Naive B cell (primary cell): ENCODE measurements around the gene BIRC5. TPM values are rescaled to one million over a fixed set of nuclear protein-coding genes. Genes with fewer than 3 reads are reported as not detected.

Experiments used
- ATAC-seq, 2 donors: fragments of 150-1000 bp; cut with Tn5 transposase; 2 replicates each; pipeline ENCODE4 v1.10.0; 2021; ENCODE audit warnings: low read depth in 2 of 2, mild to moderate bottlenecking in 2 of 2, moderate library complexity in 2 of 2
- DNase-seq: peaks from one replicate; pipeline ENCODE4 v3.0.0; 2022
- H3K27ac Mint-ChIP-seq, 6 donors: one replicate each; pipeline ENCODE4 v1.8.0; 2020 to 2022; ENCODE audit warnings: mild to moderate bottlenecking in 6 of 6, mixed read lengths in 6 of 6, moderate library complexity in 5 of 6, inconsistent platforms in 2 of 6
- H3K27me3 Mint-ChIP-seq, 3 donors: one replicate each; pipeline ENCODE4 v1.8.0; 2021 to 2022; ENCODE audit warnings: mixed read lengths in 3 of 3, mild to moderate bottlenecking in 1 of 3
- H3K36me3 Mint-ChIP-seq, 2 donors: one replicate each; pipeline ENCODE4 v1.8.0; 2020 to 2022; ENCODE audit warnings: mixed read lengths in 2 of 2, inconsistent platforms in 1 of 2, mild to moderate bottlenecking in 1 of 2
- H3K4me1 Mint-ChIP-seq, 3 donors: one replicate each; pipeline ENCODE4 v1.8.0; 2020 to 2022; ENCODE audit warnings: mixed read lengths in 3 of 3, inconsistent platforms in 1 of 3, mild to moderate bottlenecking in 1 of 3, moderate library complexity in 1 of 3
- H3K4me3 Mint-ChIP-seq, 8 donors: one replicate each; pipeline ENCODE4 v1.8.0; 2020 to 2022; ENCODE audit warnings: mild to moderate bottlenecking in 8 of 8, mixed read lengths in 8 of 8, moderate library complexity in 8 of 8, inconsistent platforms in 2 of 8
- H3K9me3 Mint-ChIP-seq, 7 donors: one replicate each; pipeline ENCODE4 v1.8.0; 2020 to 2022; ENCODE audit warnings: mixed read lengths in 7 of 7, mild to moderate bottlenecking in 5 of 7, inconsistent platforms in 2 of 7, moderate library complexity in 1 of 7
- polyA plus RNA-seq, 6 donors: library from polyadenylated mRNA; unstranded; fragments of 300-500 nt; fragmentation: Illumina TruSeq; gene quantifications; one replicate each; pipeline ENCODE4 v1.2.3, GENCODE V29; 2021; ENCODE audit warnings: low read depth in 6 of 6

BIRC5 gene
- polyA plus RNA-seq, 6 donors from 2014 or later = not detected

GRCh38 chr17:78223765-78224164 is 9.7 kb downstream of the BIRC5 start:
- H3K9me3 Mint-ChIP-seq = no peaks in the 10 kb centered on the region
- peaks cover 8 to 22% (median 15%) of the 10 kb centered on the region in 3 donors for H3K27me3 Mint-ChIP-seq
- peak overlapping the region in 1 of 6 donors; percentile 82 for H3K27ac Mint-ChIP-seq
- H3K4me1 Mint-ChIP-seq = peaks cover 0 to 5% (median 0%) of the 10 kb centered on the region in 3 donors
- no peaks in the 10 kb centered on the region for H3K36me3 Mint-ChIP-seq
- no peak for ATAC-seq
- DNase-seq = no peak
- H3K4me3 Mint-ChIP-seq = no peak overlapping the region

- DNase-seq (no peak), ATAC-seq (no peak)
- peaks cover 0 to 5% (median 0%) of the 10 kb centered on the region in 3 donors for H3K4me1 Mint-ChIP-seq
- no peaks in the 10 kb centered on the region for H3K9me3 Mint-ChIP-seq
- no peak overlapping the region for H3K27ac Mint-ChIP-seq
- no peaks in the 10 kb centered on the region for H3K36me3 Mint-ChIP-seq
- H3K4me3 Mint-ChIP-seq = no peak overlapping the region
- peaks cover 8 to 29% (median 15%) of the 10 kb centered on the region in 3 donors for H3K27me3 Mint-ChIP-seq
These were observed 10.4 kb downstream of the BIRC5 start for GRCh38 chr17:78224231-78225087.

- H3K36me3 Mint-ChIP-seq = no peaks in the 10 kb centered on the region
- ATAC-seq = no peak
- no peak overlapping the region for H3K4me3 Mint-ChIP-seq
- H3K4me1 Mint-ChIP-seq = peaks cover 0 to 5% (median 0%) of the 10 kb centered on the region in 3 donors
- no peaks in the 10 kb centered on the region for H3K9me3 Mint-ChIP-seq
- DNase-seq = no peak
- H3K27me3 Mint-ChIP-seq = peaks cover 8 to 37% (median 15%) of the 10 kb centered on the region in 3 donors
- H3K27ac Mint-ChIP-seq = no peak overlapping the region
These were observed 11.2 kb downstream of the BIRC5 start for GRCh38 chr17:78225088-78225865.

DNA sequence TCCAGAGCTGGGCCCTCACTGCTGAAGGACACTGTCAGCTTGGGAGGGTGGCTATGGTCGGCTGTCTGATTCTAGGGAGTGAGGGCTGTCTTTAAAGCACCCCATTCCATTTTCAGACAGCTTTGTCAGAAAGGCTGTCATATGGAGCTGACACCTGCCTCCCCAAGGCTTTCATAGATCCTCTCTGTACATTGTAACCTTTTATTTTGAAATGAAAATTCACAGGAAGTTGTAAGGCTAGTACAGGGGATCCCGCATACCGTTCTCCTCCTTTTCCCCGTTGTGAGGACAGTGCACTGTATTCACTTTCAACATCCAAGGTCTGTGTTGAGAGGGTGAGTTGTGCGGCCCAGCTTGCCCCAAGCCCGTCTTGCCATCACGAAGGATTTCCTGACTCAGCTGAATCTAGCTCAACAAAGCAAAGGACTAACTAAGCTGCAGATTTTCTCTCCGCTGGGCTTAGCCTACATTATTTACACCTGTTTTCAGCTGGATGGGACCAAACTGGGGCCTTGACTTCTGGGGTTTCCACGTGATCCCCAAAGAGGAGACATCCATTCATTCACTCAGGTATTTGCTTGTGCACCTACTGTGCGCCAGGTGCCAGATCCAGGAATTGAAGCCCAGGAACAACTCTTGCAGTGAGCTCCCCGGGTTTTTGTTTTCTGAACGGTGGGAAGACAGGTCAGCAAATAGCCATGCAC is 12.2 kb downstream of the BIRC5 start:
- H3K27me3 Mint-ChIP-seq = peaks cover 16 to 46% (median 22%) of the 10 kb centered on the region in 3 donors
- ATAC-seq (no peak), DNase-seq (no peak)
- peaks cover 0 to 10% (median 1%) of the 10 kb centered on the region in 3 donors for H3K4me1 Mint-ChIP-seq
- H3K4me3 Mint-ChIP-seq = no peak overlapping the region
- no peaks in the 10 kb centered on the region for H3K36me3 Mint-ChIP-seq
- no peaks in the 10 kb centered on the region for H3K9me3 Mint-ChIP-seq
- no peak overlapping the region for H3K27ac Mint-ChIP-seq

DNA sequence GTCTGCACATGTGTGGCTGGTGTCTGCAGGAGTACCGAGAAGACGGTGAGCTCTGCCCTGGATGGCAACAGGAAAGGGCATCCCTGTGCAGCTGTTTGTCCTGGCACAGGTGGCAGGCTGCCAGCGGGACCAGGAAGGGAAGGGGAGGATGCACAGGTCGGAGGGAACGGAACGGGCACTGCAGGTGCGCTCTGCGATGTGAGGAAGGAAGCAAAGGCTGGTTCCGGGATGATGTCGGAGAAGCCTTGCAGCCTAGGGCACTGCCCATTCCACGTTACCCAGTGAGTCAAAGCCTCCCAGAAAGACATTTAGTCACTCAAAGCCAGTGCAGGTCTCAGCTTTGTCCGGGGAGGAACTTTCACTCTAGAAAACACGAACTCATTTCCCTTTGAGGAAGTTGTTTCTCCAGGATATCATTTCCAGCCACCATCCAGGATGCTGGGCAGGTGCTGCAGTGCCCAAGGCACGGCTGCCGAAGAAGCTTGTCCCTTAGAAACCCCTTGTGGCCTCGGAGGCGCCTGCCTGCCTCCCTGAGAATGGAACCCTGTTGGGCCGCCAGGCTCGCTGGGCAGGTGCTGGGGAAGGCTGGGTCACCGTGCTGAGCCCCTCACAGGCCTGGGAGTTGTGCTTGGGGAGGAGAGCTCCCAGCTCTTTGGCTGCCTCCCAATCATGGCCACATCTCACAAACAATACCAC is 12.9 kb downstream of the BIRC5 start:
- H3K9me3 Mint-ChIP-seq = no peaks in the 10 kb centered on the region
- H3K36me3 Mint-ChIP-seq = no peaks in the 10 kb centered on the region
- no peak for ATAC-seq
- H3K27me3 Mint-ChIP-seq = peaks cover 21 to 52% (median 22%) of the 10 kb centered on the region in 3 donors
- H3K27ac Mint-ChIP-seq = no peak overlapping the region
- no peak for DNase-seq
- H3K4me3 Mint-ChIP-seq = no peak overlapping the region
- H3K4me1 Mint-ChIP-seq = peaks cover 0 to 10% (median 7%) of the 10 kb centered on the region in 3 donors

- no peaks in the 10 kb centered on the region for H3K9me3 Mint-ChIP-seq
- H3K4me3 Mint-ChIP-seq = no peak overlapping the region
- DNase-seq (no peak), ATAC-seq (no peak)
- peak overlapping the region in 1 of 6 donors; percentile 65 for H3K27ac Mint-ChIP-seq
- H3K4me1 Mint-ChIP-seq = peaks cover 4 to 13% (median 13%) of the 10 kb centered on the region in 3 donors
- H3K27me3 Mint-ChIP-seq = peaks cover 22 to 58% (median 27%) of the 10 kb centered on the region in 3 donors
- no peaks in the 10 kb centered on the region for H3K36me3 Mint-ChIP-seq
These were observed 13.4 kb downstream of the BIRC5 start for GRCh38 chr17:78227455-78227916.

DNA sequence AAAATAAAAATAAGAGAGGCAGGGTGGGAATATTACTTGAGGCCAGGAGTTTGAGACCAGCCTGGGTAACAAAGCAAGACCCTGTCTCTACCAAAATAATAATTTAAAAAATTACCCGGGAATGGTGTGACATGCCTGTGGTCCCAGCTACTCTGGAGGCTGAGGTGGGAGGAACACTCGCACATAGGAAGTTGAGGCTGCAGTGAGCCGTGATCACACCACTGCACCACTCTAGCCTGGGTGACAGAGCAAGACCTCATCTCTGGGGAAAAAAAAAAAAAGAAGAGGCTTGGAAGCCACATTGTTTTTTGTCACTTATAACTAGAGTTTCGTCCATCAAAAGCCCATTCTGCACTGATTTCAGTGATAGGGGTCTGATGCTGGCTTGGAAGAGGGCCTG is 14.1 kb downstream of the BIRC5 start:
- H3K27me3 Mint-ChIP-seq = peaks cover 29 to 65% (median 34%) of the 10 kb centered on the region in 3 donors
- ATAC-seq (no peak), DNase-seq (no peak)
- peaks cover 4 to 18% (median 16%) of the 10 kb centered on the region in 3 donors for H3K4me1 Mint-ChIP-seq
- H3K36me3 Mint-ChIP-seq = no peaks in the 10 kb centered on the region
- H3K4me3 Mint-ChIP-seq = no peak overlapping the region
- no peaks in the 10 kb centered on the region for H3K9me3 Mint-ChIP-seq
- no peak overlapping the region for H3K27ac Mint-ChIP-seq

- Mint-ChIP-seq H3K27ac (no peak overlapping the region), H3K9me3 (no peaks in the 10 kb centered on the region), H3K4me1 (peaks cover 4 to 18% (median 16%) of the 10 kb centered on the region in 3 donors), H3K27me3 (peaks cover 29 to 80% (median 41%) of the 10 kb centered on the region in 3 donors), H3K36me3 (no peaks in the 10 kb centered on the region), H3K4me3 (peak overlapping the region in 3 of 8 donors; percentile 32 to 56 (median 45))
- ATAC-seq (peak in 1 of 2 donors; percentile 34), DNase-seq (no peak)
These were observed 16.4 kb downstream of the BIRC5 start for GRCh38 chr17:78230252-78230962.

DNA sequence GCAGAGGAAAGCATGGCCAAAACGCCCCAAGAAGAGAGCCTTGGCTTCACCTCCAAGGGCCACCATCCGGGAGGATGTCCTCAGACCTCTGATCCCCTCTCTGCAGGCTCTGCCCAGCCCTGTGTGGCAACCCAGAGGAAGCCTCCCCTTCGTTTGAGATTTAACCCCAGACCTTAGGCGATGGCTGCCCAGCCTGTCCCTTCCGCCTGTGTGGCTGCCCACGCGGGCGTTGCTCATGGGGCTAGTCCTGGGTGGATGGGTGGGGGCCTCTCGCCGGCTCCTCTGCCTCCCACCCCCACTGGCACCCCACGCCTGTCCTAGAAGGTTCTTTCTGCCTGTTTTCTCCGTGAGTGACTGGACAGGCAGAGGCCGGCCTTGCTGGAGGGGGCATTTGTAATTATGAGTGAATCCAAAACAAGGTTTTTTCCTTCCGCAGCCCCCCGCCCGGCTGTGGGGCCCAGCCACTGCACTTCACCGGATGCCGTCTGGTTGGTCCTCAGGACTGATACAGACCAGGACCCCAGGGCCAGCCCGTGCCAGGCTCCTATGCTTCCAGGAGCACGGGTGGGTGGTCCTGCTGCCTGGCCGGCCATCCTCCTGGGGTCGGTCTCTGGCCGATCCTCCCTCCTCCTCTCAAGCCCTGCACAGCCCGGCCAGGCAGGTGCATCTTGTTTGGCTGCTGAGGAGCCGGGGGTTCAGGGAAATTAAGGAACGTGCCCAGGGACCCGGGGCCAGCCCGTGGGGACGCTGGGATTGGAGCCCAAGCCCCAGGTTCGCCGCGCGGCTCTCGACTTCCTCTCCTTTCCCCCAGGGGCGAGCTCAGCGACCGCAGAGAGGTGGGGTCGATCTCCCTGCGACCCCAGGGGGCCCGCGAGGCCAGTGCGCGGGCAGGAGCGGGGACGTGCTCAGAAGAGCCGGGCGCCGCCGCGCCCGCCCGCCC is 17.2 kb downstream of the BIRC5 start, which contains the start of gene TMEM235:
Gene TMEM235, plus strand, starts transcription at position 636 of the 940 bp plus-strand sequence. CDS start 393 bp downstream, outside the sequence.
- Mint-ChIP-seq H3K9me3 (no peaks in the 10 kb centered on the region), H3K4me1 (peaks cover 4 to 18% (median 15%) of the 10 kb centered on the region in 3 donors), H3K36me3 (no peaks in the 10 kb centered on the region), H3K27me3 (peaks cover 29 to 80% (median 41%) of the 10 kb centered on the region in 3 donors), H3K4me3 (peak within 1 kb of the TSS in 6 of 8 donors; percentile 16 to 81 (median 38)), H3K27ac (no peak within 1 kb of the TSS)
- DNase-seq (no peak), ATAC-seq (peak in 1 of 2 donors; percentile 11)

- DNase-seq (no peak), ATAC-seq (peak; percentile 66 to 73)
- Mint-ChIP-seq H3K9me3 (no peaks in the 10 kb centered on the region), H3K27me3 (peaks cover 22 to 71% (median 41%) of the 10 kb centered on the region in 3 donors), H3K27ac (no peak overlapping the region), H3K4me3 (peak overlapping the region in 4 of 8 donors; percentile 17 to 81 (median 44)), H3K36me3 (no peaks in the 10 kb centered on the region), H3K4me1 (peaks cover 4 to 18% (median 11%) of the 10 kb centered on the region in 3 donors)
These were observed 18.2 kb downstream of the BIRC5 start for GRCh38 chr17:78231991-78232858.
